Activated T-cell treated with anti-CD3 and anti-CD28 coated beads, Interleukin-2, amount 50 U/mL, for 72 hours (primary cell): ENCODE results near the gene SDC3. TPM values are rescaled to one million over a fixed set of nuclear protein-coding genes. Genes with fewer than 3 reads are reported as not detected.

Experiments
- ATAC-seq, 2 donors: fragments of 150-1000 bp; cut with Tn5 transposase; replicated peaks in 1 of 2; 2 replicates each; pipeline ENCODE4 v1.10.0; 2021; ENCODE audit warnings: moderate library complexity in 2 of 2, mild to moderate bottlenecking in 1 of 2
- DNase-seq, 2 donors: peaks; one replicate each; pipeline ENCODE4 v3.0.0; 2021 to 2022; ENCODE audit warnings: mixed read lengths in 1 of 2
- H3K27ac Mint-ChIP-seq: one replicate; pipeline ENCODE4 v1.8.0; 2022; ENCODE audit warnings: mild to moderate bottlenecking, moderate library complexity, mixed read lengths
- H3K27me3 Mint-ChIP-seq: one replicate; pipeline ENCODE4 v1.8.0; 2022; ENCODE audit warnings: low read depth, mixed read lengths
- H3K36me3 Mint-ChIP-seq, 2 donors: one replicate each; pipeline ENCODE4 v1.8.0; 2022; ENCODE audit warnings: mixed read lengths in 2 of 2, mild to moderate bottlenecking in 1 of 2; ENCODE audit not compliant: insufficient read depth in 2 of 2
- H3K4me1 Mint-ChIP-seq: one replicate; pipeline ENCODE4 v1.8.0; 2022; ENCODE audit warnings: low read depth, mixed read lengths
- H3K4me3 Mint-ChIP-seq, 2 donors: one replicate each; pipeline ENCODE4 v1.8.0; 2022; ENCODE audit warnings: mild to moderate bottlenecking in 2 of 2, mixed read lengths in 2 of 2, moderate library complexity in 2 of 2
- H3K9me3 Mint-ChIP-seq, 2 donors: one replicate each; pipeline ENCODE4 v1.8.0; 2022; ENCODE audit warnings: mixed read lengths in 2 of 2
- total RNA-seq, 2 donors: library from RNA; stranded (reverse); gene quantifications; one replicate each; pipeline ENCODE4 v1.2.3, GENCODE V29; 2022

Gene SDC3
- total RNA-seq, 2 donors from 2014 or later = 0.12 to 0.25 TPM

DNA sequence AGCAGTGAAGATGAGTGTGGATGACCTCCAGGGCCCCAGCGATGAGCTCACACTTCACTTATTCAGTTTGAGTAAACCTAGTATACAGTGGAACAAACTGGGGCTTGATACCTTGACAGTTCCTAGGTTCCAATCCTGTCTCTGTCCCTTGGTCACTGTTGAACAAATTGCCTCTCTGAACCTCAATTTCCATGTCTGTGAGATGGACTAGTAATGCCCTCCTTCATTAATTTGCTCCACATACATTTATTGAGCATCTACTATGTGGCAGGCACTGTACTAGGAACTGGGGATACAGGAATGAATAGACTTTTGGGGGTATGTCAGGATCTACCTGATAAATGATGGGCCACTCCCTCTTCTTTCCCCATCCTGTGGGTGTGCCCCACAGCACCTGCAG lies 57.3 kb downstream of the SDC3 start:
- H3K9me3 Mint-ChIP-seq = no peaks in the 10 kb centered on the region
- peaks cover 25% of the 10 kb centered on the region for H3K27me3 Mint-ChIP-seq
- no peak overlapping the region for H3K4me3 Mint-ChIP-seq
- H3K27ac Mint-ChIP-seq = no peak overlapping the region
- no peaks in the 10 kb centered on the region for H3K36me3 Mint-ChIP-seq
- ATAC-seq = no peak
- no peaks in the 10 kb centered on the region for H3K4me1 Mint-ChIP-seq
- DNase-seq = no peak

DNA sequence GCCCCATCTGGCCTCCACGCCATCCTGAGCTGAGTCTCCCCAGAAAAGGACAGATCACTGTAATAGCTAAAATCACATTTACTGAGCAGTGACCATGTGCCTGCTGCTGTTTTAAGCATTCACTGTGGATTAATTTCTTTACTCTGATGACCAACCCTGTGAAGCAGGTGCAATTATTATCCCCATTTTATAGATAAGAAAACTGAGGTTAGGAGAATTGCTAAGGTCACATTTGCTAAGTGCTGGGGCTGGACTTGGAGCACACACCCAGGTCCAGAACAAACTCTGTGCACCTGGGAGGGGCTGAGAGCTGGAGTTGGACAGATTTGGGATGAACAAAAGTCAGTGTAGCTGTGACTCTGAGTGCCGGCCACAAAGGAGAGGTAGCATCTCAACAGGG lies 58.0 kb downstream of the SDC3 start:
- no peaks in the 10 kb centered on the region for H3K36me3 Mint-ChIP-seq
- H3K4me3 Mint-ChIP-seq = no peak overlapping the region
- H3K9me3 Mint-ChIP-seq = no peaks in the 10 kb centered on the region
- H3K4me1 Mint-ChIP-seq = no peaks in the 10 kb centered on the region
- H3K27me3 Mint-ChIP-seq = peaks cover 31% of the 10 kb centered on the region
- DNase-seq (no peak), ATAC-seq (no peak)
- no peak overlapping the region for H3K27ac Mint-ChIP-seq

DNA sequence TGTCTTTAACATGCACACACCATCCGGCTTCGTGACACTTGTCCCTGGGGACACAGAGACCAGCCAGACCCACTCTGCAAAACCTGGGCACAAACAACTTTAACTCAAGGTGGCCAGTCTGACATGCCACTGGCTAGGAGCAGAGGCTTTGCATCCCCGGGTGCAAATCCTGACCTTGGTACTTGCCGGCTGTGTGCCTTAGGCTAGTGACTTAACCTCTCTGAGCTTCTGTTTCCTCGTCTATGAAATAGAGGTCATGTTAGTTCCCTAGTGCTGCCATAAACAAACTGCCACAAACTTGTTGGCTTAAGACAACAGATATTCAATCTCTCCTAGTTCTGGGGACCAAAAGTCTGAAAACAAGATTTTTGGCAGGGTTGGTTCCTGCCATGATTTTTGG lies 60.4 kb downstream of the SDC3 start:
- Mint-ChIP-seq H3K4me1 (no peaks in the 10 kb centered on the region), H3K4me3 (no peak overlapping the region), H3K27me3 (peaks cover 49% of the 10 kb centered on the region), H3K9me3 (no peaks in the 10 kb centered on the region), H3K36me3 (no peaks in the 10 kb centered on the region), H3K27ac (no peak overlapping the region)
- DNase-seq (no peak), ATAC-seq (no peak)

DNA sequence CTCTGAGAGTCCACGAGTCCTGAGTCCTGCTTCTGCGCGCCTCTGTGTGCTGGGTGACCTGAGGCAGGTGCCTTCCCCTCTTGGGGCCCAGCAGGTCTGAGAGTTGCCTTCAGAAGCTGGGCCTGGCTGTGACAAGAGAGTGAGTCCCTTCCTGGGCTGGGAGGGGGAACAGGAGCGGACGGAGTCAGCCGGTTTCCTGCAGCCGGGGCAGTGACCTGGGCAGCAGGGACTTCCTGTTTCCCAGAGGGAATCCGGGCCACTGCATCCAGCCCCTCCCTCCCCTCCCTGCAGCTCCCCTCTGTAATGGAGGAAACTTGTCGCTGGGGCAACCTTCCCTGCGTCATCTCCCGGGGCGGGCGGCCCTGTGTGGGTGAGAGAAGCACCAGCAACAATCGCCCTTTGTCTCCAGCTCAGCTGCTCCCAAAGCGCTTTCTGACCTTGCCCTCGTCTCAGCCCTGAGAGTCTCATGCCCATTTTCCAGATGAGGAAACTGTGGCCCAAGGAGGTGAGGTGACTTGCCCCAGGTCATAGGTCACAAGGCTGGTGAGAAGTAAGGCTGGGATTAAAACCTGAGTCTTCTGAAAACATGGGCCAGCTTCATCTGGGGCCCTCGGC lies 61.1 kb downstream of the SDC3 start:
- ATAC-seq (no peak), DNase-seq (no peak)
- H3K4me1 Mint-ChIP-seq = no peaks in the 10 kb centered on the region
- no peak overlapping the region for H3K27ac Mint-ChIP-seq
- H3K9me3 Mint-ChIP-seq = no peaks in the 10 kb centered on the region
- H3K27me3 Mint-ChIP-seq = peaks cover 55% of the 10 kb centered on the region
- H3K4me3 Mint-ChIP-seq = no peak overlapping the region
- no peaks in the 10 kb centered on the region for H3K36me3 Mint-ChIP-seq

DNA sequence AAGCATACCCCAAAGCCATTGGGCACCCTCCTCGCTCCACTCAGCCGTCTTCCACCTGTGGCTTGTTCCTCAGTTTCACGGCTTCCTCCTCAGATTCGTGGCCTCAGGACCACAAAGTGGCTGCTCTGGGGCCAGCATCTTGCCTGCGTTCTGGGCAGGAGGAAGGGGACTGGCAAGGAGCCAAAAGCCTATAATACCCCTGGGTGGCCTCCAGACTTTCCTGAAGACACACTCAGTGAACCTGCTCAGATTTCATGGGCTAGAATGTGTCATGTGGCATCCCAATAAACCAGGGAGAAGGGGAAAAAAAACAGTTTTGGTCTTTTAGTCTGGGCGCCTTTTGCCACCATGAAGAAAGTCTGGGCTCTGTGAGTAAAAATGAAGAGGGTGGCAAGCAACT lies 62.0 kb downstream of the SDC3 start:
- ATAC-seq (no peak), DNase-seq (no peak)
- H3K27me3 Mint-ChIP-seq = peaks cover 63% of the 10 kb centered on the region
- no peaks in the 10 kb centered on the region for H3K9me3 Mint-ChIP-seq
- H3K27ac Mint-ChIP-seq = no peak overlapping the region
- H3K4me3 Mint-ChIP-seq = no peak overlapping the region
- no peaks in the 10 kb centered on the region for H3K36me3 Mint-ChIP-seq
- H3K4me1 Mint-ChIP-seq = no peaks in the 10 kb centered on the region

DNA sequence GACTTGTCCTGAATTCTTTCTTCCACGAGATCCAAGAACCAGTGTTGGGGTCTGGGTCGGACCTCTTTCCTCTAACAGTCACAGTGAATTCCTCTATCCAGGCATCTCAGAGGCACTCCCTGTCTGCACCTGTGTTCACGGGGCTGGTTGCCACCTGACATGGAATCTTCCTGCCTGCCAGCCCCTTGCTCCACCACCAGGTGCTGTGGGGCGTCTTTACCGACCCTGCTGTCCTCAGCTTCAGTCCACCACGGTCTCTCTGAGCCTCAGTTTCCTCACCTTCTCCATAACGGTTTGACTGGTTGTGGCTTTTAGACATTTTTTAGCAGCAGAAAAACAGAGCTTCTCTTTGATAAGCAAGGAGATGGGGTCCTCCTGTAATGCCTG lies 62.7 kb downstream of the SDC3 start:
- no peak overlapping the region for H3K4me3 Mint-ChIP-seq
- H3K27ac Mint-ChIP-seq = no peak overlapping the region
- H3K27me3 Mint-ChIP-seq = peaks cover 70% of the 10 kb centered on the region
- no peaks in the 10 kb centered on the region for H3K4me1 Mint-ChIP-seq
- H3K9me3 Mint-ChIP-seq = no peaks in the 10 kb centered on the region
- DNase-seq (no peak), ATAC-seq (no peak)
- no peaks in the 10 kb centered on the region for H3K36me3 Mint-ChIP-seq

DNA sequence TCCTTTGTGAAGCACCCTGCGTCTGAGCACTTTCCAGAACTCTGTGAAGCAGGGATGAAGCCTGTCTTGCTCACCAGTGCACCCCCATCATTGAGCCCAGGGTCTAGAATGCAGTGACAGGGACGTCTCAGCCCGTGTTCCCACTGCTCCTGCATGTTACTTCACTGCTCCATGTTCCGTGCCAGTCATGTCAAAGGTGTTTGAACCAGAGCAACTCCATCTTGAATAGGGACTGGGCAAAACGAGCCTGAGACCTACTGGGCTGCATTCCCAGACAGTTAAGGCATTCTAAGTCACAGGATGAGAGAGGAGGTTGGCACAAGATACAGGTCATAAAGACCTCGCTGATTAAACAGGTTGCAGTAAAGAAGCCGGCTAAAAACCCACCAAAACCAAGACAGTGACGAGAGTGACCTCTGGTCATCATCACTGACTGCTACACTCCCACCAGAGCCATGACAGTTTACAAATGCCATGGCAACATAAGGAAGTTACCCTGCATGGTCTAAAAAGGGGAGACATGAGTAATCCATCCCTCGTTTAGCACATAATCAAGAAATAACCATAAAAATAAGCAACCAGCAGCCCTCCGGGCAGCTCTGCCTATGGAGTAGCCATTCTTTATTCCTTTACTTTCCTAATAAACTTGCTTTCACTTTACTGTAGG lies 63.2 kb downstream of the SDC3 start:
- H3K4me1 Mint-ChIP-seq = no peaks in the 10 kb centered on the region
- H3K27ac Mint-ChIP-seq = no peak overlapping the region
- no peaks in the 10 kb centered on the region for H3K36me3 Mint-ChIP-seq
- H3K9me3 Mint-ChIP-seq = no peaks in the 10 kb centered on the region
- ATAC-seq = no peak
- no peak overlapping the region for H3K4me3 Mint-ChIP-seq
- peaks cover 74% of the 10 kb centered on the region for H3K27me3 Mint-ChIP-seq
- no peak for DNase-seq

DNA sequence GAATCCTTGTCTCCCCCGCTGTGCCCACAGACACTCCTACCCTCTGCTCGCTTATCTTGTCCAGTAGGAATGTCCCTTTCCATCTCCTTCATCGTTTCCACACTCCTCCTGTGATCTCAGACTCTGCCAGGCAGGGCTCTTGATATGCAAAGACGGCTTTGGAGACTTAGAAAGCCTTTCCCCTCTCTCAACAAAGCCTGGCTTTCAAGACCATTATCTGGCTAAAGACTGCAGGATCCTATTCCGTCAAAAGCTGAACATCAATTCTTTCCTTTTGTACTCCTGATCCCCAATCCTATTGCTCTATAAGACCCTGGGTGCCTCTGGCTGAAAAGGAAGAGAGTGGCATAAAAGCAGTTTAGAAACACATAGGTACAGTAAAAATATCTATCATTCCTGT lies 63.9 kb downstream of the SDC3 start:
- H3K27me3 Mint-ChIP-seq = peaks cover 75% of the 10 kb centered on the region
- ATAC-seq (no peak), DNase-seq (no peak)
- no peak overlapping the region for H3K4me3 Mint-ChIP-seq
- peaks cover 0 to under 1% of the 10 kb centered on the region in 2 donors for H3K9me3 Mint-ChIP-seq
- H3K4me1 Mint-ChIP-seq = no peaks in the 10 kb centered on the region
- no peaks in the 10 kb centered on the region for H3K36me3 Mint-ChIP-seq
- no peak overlapping the region for H3K27ac Mint-ChIP-seq

DNA sequence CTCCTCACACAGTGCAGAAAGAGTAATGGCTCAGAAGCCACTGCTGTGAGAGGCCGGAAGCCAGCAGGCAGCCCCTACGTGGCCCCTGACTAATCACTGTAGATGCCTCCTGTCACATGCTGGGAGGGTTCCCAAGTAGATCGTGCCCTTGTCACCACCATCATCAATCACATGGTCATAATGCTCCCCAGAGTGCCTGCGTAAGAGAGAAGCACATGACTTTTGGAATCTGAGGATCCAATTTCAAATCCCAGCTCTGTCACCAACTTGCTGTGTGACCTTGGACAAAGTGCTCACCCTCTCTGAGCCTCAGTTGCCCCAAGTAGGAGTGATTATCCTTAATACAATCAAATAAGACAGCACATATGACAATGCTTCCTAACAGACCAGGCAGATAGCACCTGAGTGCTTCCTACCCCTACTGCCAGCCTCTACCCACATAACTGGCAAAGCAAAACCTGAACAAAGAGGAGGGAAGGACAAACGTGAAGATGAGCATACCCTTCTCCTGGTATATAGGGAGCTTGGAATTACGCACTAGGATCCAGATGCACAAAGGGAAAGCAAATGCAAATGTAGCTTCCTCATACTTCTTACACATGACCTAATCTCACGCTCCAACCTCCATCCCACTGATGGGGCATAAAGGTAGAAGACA lies 65.7 kb downstream of the SDC3 start:
- no peak for ATAC-seq
- no peak overlapping the region for H3K27ac Mint-ChIP-seq

DNA sequence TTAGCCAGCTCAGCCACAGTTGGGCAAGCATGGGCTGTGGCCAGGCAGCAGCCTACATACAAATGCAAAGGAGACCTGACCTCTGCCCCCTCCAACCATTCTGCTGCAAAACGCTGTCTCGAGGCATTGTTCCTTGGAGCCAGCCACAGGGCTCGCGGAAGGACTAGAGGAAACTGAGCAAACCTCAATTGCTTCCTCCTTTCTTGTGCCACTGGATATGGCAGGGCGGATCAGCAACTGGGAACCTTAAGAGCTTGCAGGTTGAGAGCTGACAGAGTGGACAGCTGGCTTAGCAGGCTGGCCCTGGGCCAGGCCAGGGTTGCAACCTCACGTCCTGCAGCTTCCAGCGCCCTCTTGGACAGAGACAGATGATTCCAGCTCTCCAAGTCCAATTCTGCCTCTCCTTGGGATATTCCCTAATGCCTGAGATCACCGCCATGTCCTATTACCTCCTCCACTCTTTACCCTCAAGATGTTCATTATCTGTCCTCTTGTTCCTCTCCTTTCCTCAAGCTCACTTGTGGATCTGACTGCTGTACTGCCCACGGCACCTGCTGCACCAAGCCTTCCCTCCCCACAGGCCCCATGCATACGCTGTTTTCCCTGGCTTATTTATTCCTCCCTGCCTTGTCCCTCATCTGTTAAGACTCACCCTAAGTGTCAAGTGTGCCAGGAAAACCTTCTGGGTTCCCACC lies 67.5 kb downstream of the SDC3 start:
- ATAC-seq = no peak
- no peak for DNase-seq
- H3K9me3 Mint-ChIP-seq = peaks cover 2 to 4% of the 10 kb centered on the region in 2 donors
- no peaks in the 10 kb centered on the region for H3K36me3 Mint-ChIP-seq
- peaks cover 81% of the 10 kb centered on the region for H3K27me3 Mint-ChIP-seq
- no peak overlapping the region for H3K27ac Mint-ChIP-seq
- no peaks in the 10 kb centered on the region for H3K4me1 Mint-ChIP-seq
- no peak overlapping the region for H3K4me3 Mint-ChIP-seq

More for the DNA sequence above, 65.7 kb downstream of the SDC3 start:
- no peaks in the 10 kb centered on the region for H3K36me3 Mint-ChIP-seq
- no peaks in the 10 kb centered on the region for H3K4me1 Mint-ChIP-seq
- DNase-seq = no peak
- peaks cover 2 to 4% of the 10 kb centered on the region in 2 donors for H3K9me3 Mint-ChIP-seq
- H3K27me3 Mint-ChIP-seq = peaks cover 72% of the 10 kb centered on the region
- no peak overlapping the region for H3K4me3 Mint-ChIP-seq

DNA sequence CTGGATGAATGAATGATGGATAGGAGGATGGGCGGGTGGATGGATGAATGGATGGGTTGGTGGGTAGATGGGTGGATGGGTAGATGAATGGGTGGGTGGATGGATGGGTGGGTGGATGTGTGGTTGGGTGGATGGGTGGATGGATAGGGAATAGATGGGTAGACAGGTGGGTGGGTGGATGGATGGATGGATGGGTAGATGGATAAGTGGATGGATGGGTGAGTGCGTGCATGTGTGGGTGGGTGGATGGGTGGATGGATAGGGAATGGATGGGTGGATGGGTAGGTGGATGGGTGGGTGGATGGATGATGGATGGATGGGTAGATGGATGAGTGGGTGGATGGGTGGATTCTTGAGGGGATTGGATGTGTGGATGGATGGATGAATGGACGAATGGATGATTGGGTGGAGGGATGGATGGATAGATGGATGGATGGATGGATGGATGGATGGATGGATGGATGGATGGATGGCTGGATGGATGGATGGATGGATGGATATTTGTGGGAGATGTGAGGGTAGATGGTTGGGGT lies 68.7 kb downstream of the SDC3 start:
- no peak overlapping the region for H3K27ac Mint-ChIP-seq
- no peaks in the 10 kb centered on the region for H3K4me1 Mint-ChIP-seq
- ATAC-seq = no peak
- peaks cover 2 to 4% of the 10 kb centered on the region in 2 donors for H3K9me3 Mint-ChIP-seq
- peaks cover 70% of the 10 kb centered on the region for H3K27me3 Mint-ChIP-seq
- no peaks in the 10 kb centered on the region for H3K36me3 Mint-ChIP-seq
- no peak overlapping the region for H3K4me3 Mint-ChIP-seq
- no peak for DNase-seq

DNA sequence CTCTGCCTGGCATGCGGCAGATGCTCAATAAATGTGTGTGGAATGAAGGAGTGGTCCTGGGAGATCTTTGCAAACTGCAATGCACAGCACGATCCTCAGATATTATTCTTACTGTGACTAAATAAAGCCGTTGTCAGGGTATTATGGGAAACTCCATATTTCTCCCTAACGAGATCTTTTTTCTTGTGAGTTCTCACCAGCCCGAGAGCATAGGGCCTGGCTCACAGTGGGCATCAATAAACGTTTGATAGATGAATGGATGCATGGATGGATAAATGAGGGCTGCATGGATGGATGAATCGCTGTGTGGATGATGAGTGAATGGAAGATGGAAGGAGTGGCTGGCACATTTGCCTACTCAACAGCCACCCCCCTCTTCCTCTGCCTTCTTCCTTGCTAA lies 69.6 kb downstream of the SDC3 start:
- Mint-ChIP-seq H3K9me3 (peaks cover 2 to 4% of the 10 kb centered on the region in 2 donors), H3K27ac (no peak overlapping the region), H3K4me3 (no peak overlapping the region), H3K4me1 (no peaks in the 10 kb centered on the region), H3K27me3 (peaks cover 63% of the 10 kb centered on the region), H3K36me3 (no peaks in the 10 kb centered on the region)
- no peak for DNase-seq
- ATAC-seq = no peak

DNA sequence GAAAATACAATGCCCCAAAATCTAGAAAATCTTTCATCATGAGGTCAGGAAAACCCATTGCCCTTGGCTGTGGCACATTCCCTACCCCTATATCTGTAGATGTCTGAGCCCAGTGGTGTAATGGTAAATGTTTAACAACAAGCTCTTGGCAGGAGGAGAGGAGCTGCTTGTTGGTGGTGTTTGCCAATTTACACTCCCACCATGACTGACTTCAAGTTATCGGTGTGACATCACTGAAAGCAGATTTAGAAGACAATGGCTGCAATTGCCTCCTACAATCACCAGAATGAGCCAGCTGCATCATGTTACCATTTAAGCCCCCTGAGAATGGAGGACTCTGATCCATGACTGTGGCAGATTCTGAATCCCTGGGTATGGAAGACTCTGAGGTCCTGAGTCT lies 70.9 kb downstream of the SDC3 start:
- DNase-seq = no peak
- no peaks in the 10 kb centered on the region for H3K4me1 Mint-ChIP-seq
- H3K27ac Mint-ChIP-seq = no peak overlapping the region
- peaks cover 51% of the 10 kb centered on the region for H3K27me3 Mint-ChIP-seq
- ATAC-seq = no peak
- no peak overlapping the region for H3K4me3 Mint-ChIP-seq
- no peaks in the 10 kb centered on the region for H3K36me3 Mint-ChIP-seq
- peaks cover 2 to 4% of the 10 kb centered on the region in 2 donors for H3K9me3 Mint-ChIP-seq
